K562 (cell line): ENCODE data around the gene SCAMP2. TPM values are rescaled to one million over a fixed set of nuclear protein-coding genes. Genes with fewer than 3 reads are reported as not detected.
A peak's percentile ranks its signal among the peaks of the same experiment; 100 is the strongest.

Source experiments
- MYBL2 ChIP-seq, 2 experiments: fragments of 450-650 bp in 1 of 2; sonication (generic) in 1 of 2; formaldehyde crosslinking in 1 of 2; IDR thresholded peaks; 2 replicates each; pipeline versions ENCODE4 v1.6.1 to v1.8.1; 2017 to 2022; ENCODE audit warnings: borderline replicate concordance in 1 of 2, inconsistent platforms in 1 of 2, low read depth in 1 of 2, mild to moderate bottlenecking in 1 of 2, missing genetic modification reagents in 1 of 2, moderate library complexity in 1 of 2
- NFE2 ChIP-seq: IDR thresholded peaks from 2 replicates; pipeline ENCODE4 v1.6.1; 2014; ENCODE audit warnings: antibody characterized with exemption, low read depth
- NFIX ChIP-seq: fragments of 250-450 bp; sonication (Bioruptor Pico); IDR thresholded peaks from 2 replicates; pipeline ENCODE4 v1.4.0; 2020; ENCODE audit warnings: low read depth, mild to moderate bottlenecking, moderate library complexity
- PCBP2 ChIP-seq: fragments of 200-400 bp; formaldehyde crosslinking; IDR thresholded peaks from 2 replicates; pipeline ENCODE4 v1.6.1; 2018; ENCODE audit warnings: low read length, low read depth, mild to moderate bottlenecking, moderate library complexity; ENCODE audit not compliant: poor library complexity, severe bottlenecking
- PHF20 ChIP-seq: fragments of 450-650 bp; IDR thresholded peaks from 2 replicates; pipeline ENCODE4 v1.6.1; 2018; ENCODE audit not compliant: partially characterized antibody
- SAP30 ChIP-seq: fragments of 200-600 bp; sonication (generic); IDR thresholded peaks from 2 replicates; pipeline ENCODE4 v1.6.1; 2012; ENCODE audit warnings: borderline replicate concordance, low read depth, mild to moderate bottlenecking, moderate library complexity, low read length, control low read depth, inconsistent platforms; ENCODE audit not compliant: insufficient read depth, poor library complexity, severe bottlenecking
- TEAD4 ChIP-seq, 2 experiments: sonication (generic) in 1 of 2; formaldehyde crosslinking in 1 of 2; IDR thresholded peaks; 2 replicates each; pipeline versions ENCODE4 v1.6.1 to v1.8.0; 2012 to 2022; ENCODE audit warnings: borderline replicate concordance in 1 of 2, inconsistent platforms in 1 of 2, low read length in 1 of 2, mild to moderate bottlenecking in 1 of 2, missing genetic modification reagents in 1 of 2
- TRIM28 ChIP-seq: fragments of 450-650 bp; IDR thresholded peaks from 2 replicates; pipeline ENCODE4 v1.6.1; 2017
- ZKSCAN3 ChIP-seq: fragments of 250-450 bp; sonication (Bioruptor Pico); IDR thresholded peaks from 2 replicates; pipeline ENCODE4 v1.4.0; 2020
- ZNF41 ChIP-seq: fragments of 250-450 bp; sonication (Bioruptor Pico); conservative IDR thresholded peaks from 2 replicates; pipeline ENCODE4 v1.4.0; 2020; ENCODE audit warnings: mild to moderate bottlenecking
- polyA plus RNA-seq, 8 experiments: library from polyadenylated mRNA; depleted of rRNA in 4 of 8; stranded (reverse) in 5 of 8; unstranded in 3 of 8; fragments of >200 nt; fragmentation: Nextera tagmentation in 2 of 8; fragmentation: Illumina TruSeq in 1 of 8; extraction: Ambion mirVana in 2 of 8; extraction: Trizol in 1 of 8; gene quantifications; 2 replicates each; pipeline versions ENCODE4 v1.2.1 to v1.2.3, GENCODE V29; 2011 to 2014; ENCODE audit warnings: inconsistent platforms in 1 of 8, missing spikeins in 1 of 8
- total RNA-seq, 7 experiments: library from RNA; depleted of rRNA in 6 of 7; stranded (reverse); fragments of >200 nt in 6 of 7; fragmentation: Illumina TruSeq in 2 of 7; extraction: Trizol in 2 of 7; gene quantifications; 2 replicates each; pipeline versions ENCODE4 v1.2.1 to v1.2.3, GENCODE V29; 2011 to 2021; ENCODE audit warnings: low replicate concordance in 1 of 7
- TF ChIP-seq, protein P1 (sequence below): fragments of 250-450 bp; sonication (Bioruptor Pico); IDR thresholded peaks from 2 replicates; pipeline ENCODE4 v1.5.0; 2020; ENCODE audit warnings: mild to moderate bottlenecking, borderline replicate concordance
- TF ChIP-seq, protein P2 (sequence below): sonication (generic); formaldehyde crosslinking; IDR thresholded peaks from 2 replicates; pipeline ENCODE4 v1.8.0; 2022; ENCODE audit warnings: missing genetic modification reagents, mild to moderate bottlenecking, borderline replicate concordance
- TF ChIP-seq, protein P3 (sequence below): IDR thresholded peaks from 3 replicates; pipeline ENCODE4 v1.6.1; 2011; ENCODE audit warnings: borderline replicate concordance, mild to moderate bottlenecking; ENCODE audit not compliant: insufficient read length, insufficient read depth
- TF ChIP-seq, protein P4 (sequence below): sonication (generic); formaldehyde crosslinking; IDR thresholded peaks from 2 replicates; pipeline ENCODE4 v1.8.0; 2023; ENCODE audit warnings: missing genetic modification reagents, mild to moderate bottlenecking, borderline replicate concordance

SCAMP2 gene
- total and polyA plus RNA-seq, 9 of the 15 experiments (the other 6 are each of a cell fraction or from before 2014, with no cell fraction given), result 5.9 to 61.1 (median 20.1) TPM

DNA sequence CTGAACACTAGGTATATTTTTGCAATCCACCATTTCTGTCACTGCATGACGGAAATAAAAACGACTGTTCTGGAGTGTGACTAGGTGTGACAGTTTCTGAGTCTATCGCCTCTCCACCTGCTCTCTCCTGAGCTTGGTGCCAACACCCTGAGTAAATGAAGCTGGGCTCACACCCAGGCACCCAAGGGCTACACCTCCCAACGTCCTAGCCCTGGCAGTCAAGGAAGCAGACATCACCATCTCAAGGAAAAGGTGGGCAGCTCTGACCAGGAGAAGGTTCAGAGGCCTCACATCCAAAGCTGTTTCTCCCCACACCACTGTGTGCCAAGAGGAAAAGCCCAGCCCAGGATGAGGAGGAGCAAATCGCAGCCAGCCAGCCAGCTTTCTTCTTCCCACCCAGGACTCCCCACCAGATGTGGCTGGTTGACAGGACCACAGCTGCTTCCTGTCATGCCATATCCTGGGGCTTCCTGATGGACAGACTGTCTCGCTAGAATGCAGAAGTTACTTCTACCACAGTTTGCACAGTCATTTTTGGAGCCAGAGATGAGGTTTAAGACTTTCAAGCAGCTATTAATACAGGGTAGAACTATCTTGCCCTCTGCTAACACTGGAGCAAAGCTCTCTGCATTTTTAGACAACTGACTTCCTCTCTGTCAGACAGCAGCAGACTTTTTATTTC, 3.3 kb downstream of the SCAMP2 start (continued):
- TF ChIP-seq, protein P1, sequence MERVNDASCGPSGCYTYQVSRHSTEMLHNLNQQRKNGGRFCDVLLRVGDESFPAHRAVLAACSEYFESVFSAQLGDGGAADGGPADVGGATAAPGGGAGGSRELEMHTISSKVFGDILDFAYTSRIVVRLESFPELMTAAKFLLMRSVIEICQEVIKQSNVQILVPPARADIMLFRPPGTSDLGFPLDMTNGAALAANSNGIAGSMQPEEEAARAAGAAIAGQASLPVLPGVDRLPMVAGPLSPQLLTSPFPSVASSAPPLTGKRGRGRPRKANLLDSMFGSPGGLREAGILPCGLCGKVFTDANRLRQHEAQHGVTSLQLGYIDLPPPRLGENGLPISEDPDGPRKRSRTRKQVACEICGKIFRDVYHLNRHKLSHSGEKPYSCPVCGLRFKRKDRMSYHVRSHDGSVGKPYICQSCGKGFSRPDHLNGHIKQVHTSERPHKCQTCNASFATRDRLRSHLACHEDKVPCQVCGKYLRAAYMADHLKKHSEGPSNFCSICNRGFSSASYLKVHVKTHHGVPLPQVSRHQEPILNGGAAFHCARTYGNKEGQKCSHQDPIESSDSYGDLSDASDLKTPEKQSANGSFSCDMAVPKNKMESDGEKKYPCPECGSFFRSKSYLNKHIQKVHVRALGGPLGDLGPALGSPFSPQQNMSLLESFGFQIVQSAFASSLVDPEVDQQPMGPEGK (CRISPR knock-in tag), result no peak
- TF ChIP-seq, protein P2, sequence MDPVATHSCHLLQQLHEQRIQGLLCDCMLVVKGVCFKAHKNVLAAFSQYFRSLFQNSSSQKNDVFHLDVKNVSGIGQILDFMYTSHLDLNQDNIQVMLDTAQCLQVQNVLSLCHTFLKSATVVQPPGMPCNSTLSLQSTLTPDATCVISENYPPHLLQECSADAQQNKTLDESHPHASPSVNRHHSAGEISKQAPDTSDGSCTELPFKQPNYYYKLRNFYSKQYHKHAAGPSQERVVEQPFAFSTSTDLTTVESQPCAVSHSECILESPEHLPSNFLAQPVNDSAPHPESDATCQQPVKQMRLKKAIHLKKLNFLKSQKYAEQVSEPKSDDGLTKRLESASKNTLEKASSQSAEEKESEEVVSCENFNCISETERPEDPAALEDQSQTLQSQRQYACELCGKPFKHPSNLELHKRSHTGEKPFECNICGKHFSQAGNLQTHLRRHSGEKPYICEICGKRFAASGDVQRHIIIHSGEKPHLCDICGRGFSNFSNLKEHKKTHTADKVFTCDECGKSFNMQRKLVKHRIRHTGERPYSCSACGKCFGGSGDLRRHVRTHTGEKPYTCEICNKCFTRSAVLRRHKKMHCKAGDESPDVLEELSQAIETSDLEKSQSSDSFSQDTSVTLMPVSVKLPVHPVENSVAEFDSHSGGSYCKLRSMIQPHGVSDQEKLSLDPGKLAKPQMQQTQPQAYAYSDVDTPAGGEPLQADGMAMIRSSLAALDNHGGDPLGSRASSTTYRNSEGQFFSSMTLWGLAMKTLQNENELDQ (CRISPR knock-in tag), result no peak
- TF ChIP-seq TEAD4 (IDR thresholded peaks at IDR 0.05; ENCODE audit: low read length) (peak; percentile 42; the same call in 1 of the 2 replicates), TEAD4 (CRISPR knock-in tag; IDR thresholded peaks at IDR 0.05; ENCODE audit: borderline replicate concordance) (no peak), PHF20 (no peak), PCBP2 (no peak), TRIM28 (no peak), ZKSCAN3 (no peak), ZNF41 (CRISPR knock-in tag) (no peak), SAP30 (no peak), NFIX (CRISPR knock-in tag) (no peak), NFE2 (peak; percentile 77), MYBL2 (IDR thresholded peaks at IDR 0.05; ENCODE audit: low read depth) (no peak), MYBL2 (CRISPR knock-in tag; IDR thresholded peaks at IDR 0.05; ENCODE audit: borderline replicate concordance) (no peak)
- TF ChIP-seq, protein P3, sequence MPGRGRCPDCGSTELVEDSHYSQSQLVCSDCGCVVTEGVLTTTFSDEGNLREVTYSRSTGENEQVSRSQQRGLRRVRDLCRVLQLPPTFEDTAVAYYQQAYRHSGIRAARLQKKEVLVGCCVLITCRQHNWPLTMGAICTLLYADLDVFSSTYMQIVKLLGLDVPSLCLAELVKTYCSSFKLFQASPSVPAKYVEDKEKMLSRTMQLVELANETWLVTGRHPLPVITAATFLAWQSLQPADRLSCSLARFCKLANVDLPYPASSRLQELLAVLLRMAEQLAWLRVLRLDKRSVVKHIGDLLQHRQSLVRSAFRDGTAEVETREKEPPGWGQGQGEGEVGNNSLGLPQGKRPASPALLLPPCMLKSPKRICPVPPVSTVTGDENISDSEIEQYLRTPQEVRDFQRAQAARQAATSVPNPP, result no peak
- TF ChIP-seq, protein P4, sequence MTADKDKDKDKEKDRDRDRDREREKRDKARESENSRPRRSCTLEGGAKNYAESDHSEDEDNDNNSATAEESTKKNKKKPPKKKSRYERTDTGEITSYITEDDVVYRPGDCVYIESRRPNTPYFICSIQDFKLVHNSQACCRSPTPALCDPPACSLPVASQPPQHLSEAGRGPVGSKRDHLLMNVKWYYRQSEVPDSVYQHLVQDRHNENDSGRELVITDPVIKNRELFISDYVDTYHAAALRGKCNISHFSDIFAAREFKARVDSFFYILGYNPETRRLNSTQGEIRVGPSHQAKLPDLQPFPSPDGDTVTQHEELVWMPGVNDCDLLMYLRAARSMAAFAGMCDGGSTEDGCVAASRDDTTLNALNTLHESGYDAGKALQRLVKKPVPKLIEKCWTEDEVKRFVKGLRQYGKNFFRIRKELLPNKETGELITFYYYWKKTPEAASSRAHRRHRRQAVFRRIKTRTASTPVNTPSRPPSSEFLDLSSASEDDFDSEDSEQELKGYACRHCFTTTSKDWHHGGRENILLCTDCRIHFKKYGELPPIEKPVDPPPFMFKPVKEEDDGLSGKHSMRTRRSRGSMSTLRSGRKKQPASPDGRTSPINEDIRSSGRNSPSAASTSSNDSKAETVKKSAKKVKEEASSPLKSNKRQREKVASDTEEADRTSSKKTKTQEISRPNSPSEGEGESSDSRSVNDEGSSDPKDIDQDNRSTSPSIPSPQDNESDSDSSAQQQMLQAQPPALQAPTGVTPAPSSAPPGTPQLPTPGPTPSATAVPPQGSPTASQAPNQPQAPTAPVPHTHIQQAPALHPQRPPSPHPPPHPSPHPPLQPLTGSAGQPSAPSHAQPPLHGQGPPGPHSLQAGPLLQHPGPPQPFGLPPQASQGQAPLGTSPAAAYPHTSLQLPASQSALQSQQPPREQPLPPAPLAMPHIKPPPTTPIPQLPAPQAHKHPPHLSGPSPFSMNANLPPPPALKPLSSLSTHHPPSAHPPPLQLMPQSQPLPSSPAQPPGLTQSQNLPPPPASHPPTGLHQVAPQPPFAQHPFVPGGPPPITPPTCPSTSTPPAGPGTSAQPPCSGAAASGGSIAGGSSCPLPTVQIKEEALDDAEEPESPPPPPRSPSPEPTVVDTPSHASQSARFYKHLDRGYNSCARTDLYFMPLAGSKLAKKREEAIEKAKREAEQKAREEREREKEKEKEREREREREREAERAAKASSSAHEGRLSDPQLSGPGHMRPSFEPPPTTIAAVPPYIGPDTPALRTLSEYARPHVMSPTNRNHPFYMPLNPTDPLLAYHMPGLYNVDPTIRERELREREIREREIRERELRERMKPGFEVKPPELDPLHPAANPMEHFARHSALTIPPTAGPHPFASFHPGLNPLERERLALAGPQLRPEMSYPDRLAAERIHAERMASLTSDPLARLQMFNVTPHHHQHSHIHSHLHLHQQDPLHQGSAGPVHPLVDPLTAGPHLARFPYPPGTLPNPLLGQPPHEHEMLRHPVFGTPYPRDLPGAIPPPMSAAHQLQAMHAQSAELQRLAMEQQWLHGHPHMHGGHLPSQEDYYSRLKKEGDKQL (CRISPR knock-in tag), result no peak
